Right lobe of liver (tissue), 4 donors: ENCODE measurements around the gene TLL2.

ENCODE experiments used
- POLR2A ChIP-seq: fragments of 450-650 bp; IDR thresholded peaks from one replicate; pipeline ENCODE4 v1.6.1; 2017; ENCODE audit warnings: antibody characterized with exemption, mild to moderate bottlenecking
- TF ChIP-seq, protein P1 (sequence below), 4 donors: fragments of 200-600 bp in 3 of 4; fragments of 450-650 bp in 1 of 4; IDR thresholded peaks; one replicate each; pipeline versions ENCODE4 v1.5.1 to v1.8.0; 2016 to 2022; ENCODE audit warnings: antibody characterized with exemption in 4 of 4, mild to moderate bottlenecking in 2 of 4
- donor health status: DM: no; HTN: no; CAD: no.
- donor health status: DM: no; HTN: no; CAD: no.
- donor health status: DM: no; HTN: yes; CAD: no.

DNA sequence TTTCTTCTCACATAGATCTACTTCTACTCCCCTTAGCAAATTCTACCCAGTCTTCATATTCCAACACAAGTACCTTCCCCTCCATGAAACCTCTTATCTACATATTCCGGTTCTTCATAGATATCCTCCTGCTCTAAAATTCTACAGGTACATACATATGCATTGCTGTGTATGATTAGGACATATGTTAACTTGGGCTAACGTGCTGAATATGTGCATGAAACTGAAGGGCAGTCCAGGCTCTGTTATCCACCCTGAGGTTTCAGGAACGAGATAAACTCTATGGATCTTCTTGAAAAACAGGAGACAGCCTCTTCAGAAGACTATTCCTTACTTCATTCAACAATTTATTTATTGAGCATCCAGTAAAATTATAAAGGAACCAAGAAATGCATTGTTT is 41.6 kb upstream of the TLL2 start:
- TF ChIP-seq, protein P1, sequence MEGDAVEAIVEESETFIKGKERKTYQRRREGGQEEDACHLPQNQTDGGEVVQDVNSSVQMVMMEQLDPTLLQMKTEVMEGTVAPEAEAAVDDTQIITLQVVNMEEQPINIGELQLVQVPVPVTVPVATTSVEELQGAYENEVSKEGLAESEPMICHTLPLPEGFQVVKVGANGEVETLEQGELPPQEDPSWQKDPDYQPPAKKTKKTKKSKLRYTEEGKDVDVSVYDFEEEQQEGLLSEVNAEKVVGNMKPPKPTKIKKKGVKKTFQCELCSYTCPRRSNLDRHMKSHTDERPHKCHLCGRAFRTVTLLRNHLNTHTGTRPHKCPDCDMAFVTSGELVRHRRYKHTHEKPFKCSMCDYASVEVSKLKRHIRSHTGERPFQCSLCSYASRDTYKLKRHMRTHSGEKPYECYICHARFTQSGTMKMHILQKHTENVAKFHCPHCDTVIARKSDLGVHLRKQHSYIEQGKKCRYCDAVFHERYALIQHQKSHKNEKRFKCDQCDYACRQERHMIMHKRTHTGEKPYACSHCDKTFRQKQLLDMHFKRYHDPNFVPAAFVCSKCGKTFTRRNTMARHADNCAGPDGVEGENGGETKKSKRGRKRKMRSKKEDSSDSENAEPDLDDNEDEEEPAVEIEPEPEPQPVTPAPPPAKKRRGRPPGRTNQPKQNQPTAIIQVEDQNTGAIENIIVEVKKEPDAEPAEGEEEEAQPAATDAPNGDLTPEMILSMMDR (IDR thresholded peaks at IDR 0.05): no peak
- no peak for TF ChIP-seq POLR2A
